ENCODE data around the gene NABP2. TPM values are rescaled to one million over a fixed set of nuclear protein-coding genes. Genes with fewer than 3 reads are reported as not detected.

Gene NABP2
- total and polyA plus RNA-seq, 2 of the 4 experiments (the other 2 are of a cell fraction): 29.2 to 37.4 TPM

GRCh38 chr12:56253091-56253490 is 28.9 kb downstream of the NABP2 start:
- Histone ChIP-seq H2BK15ac (ENCODE audit: low read depth, low read length) (no peak overlapping the region), H3K4ac (ENCODE audit: low read depth, low read length) (no peak overlapping the region), H4K91ac (ENCODE audit: insufficient read depth, low read depth, low read length) (no peak overlapping the region), H2BK20ac (ENCODE audit: low read depth, low read length) (no peak overlapping the region), H3K79me1 (ENCODE audit: low read depth in 1 of 2, low read length in 2 of 2) (peaks cover 43 to 73% of the 10 kb centered on the region in 2 experiments), H3K9me3 (ENCODE audit: control insufficient read depth, insufficient read depth, low read length) (no peaks in the 10 kb centered on the region), H3K9me1 (ENCODE audit: insufficient read depth, low read length) (peaks cover 22% of the 10 kb centered on the region), H2BK5ac (ENCODE audit: low read depth, low read length, poor library complexity, severe bottlenecking) (no peak overlapping the region), H4K20me1 (ENCODE audit: insufficient read depth, low read length) (peaks cover 52% of the 10 kb centered on the region), H3K27ac (ENCODE audit: insufficient read depth, low read length) (no peak overlapping the region), H3K27me3 (ENCODE audit: control insufficient read depth, insufficient read depth, low read length) (no peaks in the 10 kb centered on the region), H3K4me2 (ENCODE audit: low read depth, low read length) (no peak overlapping the region), H3K4me1 (ENCODE audit: control insufficient read depth, insufficient read depth, low read length) (peaks cover 12% of the 10 kb centered on the region), H3K36me3 (ENCODE audit: control insufficient read depth, insufficient read depth, low read length) (peaks cover 71% of the 10 kb centered on the region), H3K14ac (replicated peaks; ENCODE audit: low read depth, low read length) (no peak overlapping the region), H3K56ac (ENCODE audit: extremely low read depth, insufficient read depth, low read length) (no peak overlapping the region), H2AK5ac (ENCODE audit: low read depth, low read length) (no peak overlapping the region), H3K18ac (ENCODE audit: low read depth, low read length) (no peak overlapping the region), H3K23ac (ENCODE audit: low read depth, low read length) (no peak overlapping the region), H2AK9ac (replicated peaks; ENCODE audit: low read depth, low read length, poor library complexity) (no peak overlapping the region), H4K8ac (ENCODE audit: low read depth in 2 of 2, low read length in 2 of 2) (no peak overlapping the region), H4K5ac (ENCODE audit: low read depth, low read length) (no peak overlapping the region), H2BK120ac (ENCODE audit: low read depth, low read length) (no peak overlapping the region), H2AFZ (replicated peaks; ENCODE audit: low read length, poor library complexity) (no peak overlapping the region), H3K9ac (ENCODE audit: low read depth, low read length) (no peak overlapping the region), H3K4me3 (ENCODE audit: insufficient read depth, low read depth, low read length) (no peak overlapping the region)
- POLR2A ChIA-PET (ENCODE audit: unreplicated experiment): no interaction called here
- BruUV-seq (replicated peaks): no TSS peak
- 98% methylated on average over 7 of the region's 11 CpGs; no CpG with 5 or more reads in 1 of the 2 experiments for WGBS, 2 experiments (ENCODE audit: extremely low coverage in 2 of 2, insufficient read length in 1 of 2)
- intact Hi-C loops (cut with micrococcal nuclease) (no loop called here), dilution Hi-C loops (cut with HindIII; ENCODE audit: low sequenced_read_pairs, unreplicated experiment) (no loop called here), in situ Hi-C loops (cut with MboI; ENCODE audit: low sequenced_read_pairs) (no loop called here)
- CTCF ChIA-PET: no interaction called here
- DNase-seq (no peak), ATAC-seq (ENCODE audit: low read depth) (no peak)
- TF ChIP-seq MAZ (IDR thresholded peaks at IDR 0.05; ENCODE audit: borderline replicate concordance, low read depth, low read length) (no peak), BHLHE40 (IDR thresholded peaks at IDR 0.05; ENCODE audit: low read depth, low read length) (no peak), RAD21 (IDR thresholded peaks at IDR 0.05; ENCODE audit: low read length) (no peak), MXI1 (IDR thresholded peaks at IDR 0.05; ENCODE audit: borderline replicate concordance, low read depth, low read length) (no peak), CHD1 (IDR thresholded peaks at IDR 0.05; ENCODE audit: low read depth, low read length) (no peak), CEBPB (IDR thresholded peaks at IDR 0.05; ENCODE audit: low read depth, low read length) (no peak), MAFK (IDR thresholded peaks at IDR 0.05; ENCODE audit: low read depth, low read length) (no peak)
